Endodermal cell (in vitro differentiated cells): ENCODE measurements around the gene SSTR5. TPM values are rescaled to one million over a fixed set of nuclear protein-coding genes. Genes with fewer than 3 reads are reported as not detected.

ENCODE experiments used
- DNase-seq: peaks from one replicate; pipeline ENCODE4 v3.0.0-alpha.2; 2017
- H3K27ac ChIP-seq: 2 replicates; pipeline ENCODE4 v1.5.1; 2013; ENCODE audit warnings: mild to moderate bottlenecking, low read depth, low read length, moderate library complexity
- H3K27me3 ChIP-seq: 2 replicates; pipeline ENCODE4 v1.6.1; 2013; ENCODE audit warnings: mild to moderate bottlenecking, low read length, moderate library complexity; ENCODE audit not compliant: insufficient read depth, control insufficient read depth, poor library complexity, severe bottlenecking
- H3K36me3 ChIP-seq: 2 replicates; pipeline ENCODE4 v1.7.0; 2013; ENCODE audit warnings: mild to moderate bottlenecking, low read length, moderate library complexity; ENCODE audit not compliant: control insufficient read depth, insufficient read depth
- H3K4me1 ChIP-seq: one replicate; pipeline ENCODE4 v1.7.0; 2013; ENCODE audit warnings: low read length; ENCODE audit not compliant: control insufficient read depth, insufficient read depth
- H3K4me3 ChIP-seq: 2 replicates; pipeline ENCODE4 v1.5.1; 2013; ENCODE audit warnings: mild to moderate bottlenecking, low read length, moderate library complexity
- H3K9ac ChIP-seq: 2 replicates; pipeline ENCODE4 v1.6.1; 2013; ENCODE audit warnings: mild to moderate bottlenecking, low read length, moderate library complexity; ENCODE audit not compliant: poor library complexity, severe bottlenecking; ENCODE audit errors: extremely low read depth
- H3K9me3 ChIP-seq: 2 replicates; pipeline ENCODE4 v1.6.1; 2013; ENCODE audit warnings: mild to moderate bottlenecking, low read length, moderate library complexity; ENCODE audit not compliant: control insufficient read depth
- H3K27ac Mint-ChIP-seq: 2 replicates; pipeline ENCODE4 v1.8.0; 2020; ENCODE audit warnings: mixed read lengths
- H3K27me3 Mint-ChIP-seq: 2 replicates; pipeline ENCODE4 v1.8.0; 2021; ENCODE audit warnings: mild to moderate bottlenecking, mixed read lengths; ENCODE audit not compliant: insufficient read depth
- H3K36me3 Mint-ChIP-seq: 2 replicates; pipeline ENCODE4 v1.8.0; 2020; ENCODE audit warnings: low read depth, mixed read lengths
- H3K4me1 Mint-ChIP-seq: 2 replicates; pipeline ENCODE4 v1.8.0; 2020; ENCODE audit warnings: mixed read lengths
- H3K4me3 Mint-ChIP-seq: 2 replicates; pipeline ENCODE4 v1.8.0; 2020; ENCODE audit warnings: mild to moderate bottlenecking, moderate library complexity, mixed read lengths
- H3K9me3 Mint-ChIP-seq: 2 replicates; pipeline ENCODE4 v1.8.0; 2020; ENCODE audit warnings: mild to moderate bottlenecking, mixed read lengths
- CTCF ChIP-seq: fragments of 200-600 bp; sonication (generic); conservative IDR thresholded peaks from 2 replicates; pipeline ENCODE4 v1.5.0; 2021; ENCODE audit warnings: antibody characterized with exemption, mild to moderate bottlenecking
- WGBS, 2 experiments: methylation state at CpG; one replicate each; pipeline versions ENCODE4 v1.1.5 to v1.1.7; 2013; ENCODE audit warnings: missing lambda C conversion rate in 2 of 2, mixed read lengths in 1 of 2; ENCODE audit not compliant: insufficient coverage in 1 of 2, insufficient read length in 1 of 2; 5-methylcytosine and 5-hydroxymethylcytosine counted together
- total RNA-seq, 2 donors: library from RNA; stranded (reverse); fragmentation: NEBNext Ultra II Directional in 1 of 2; extraction: Animal tissue kit (Norgen Biotek cat#: 25700) in 1 of 2; gene quantifications; 2 replicates in 1 of 2; 3 replicates in 1 of 2; pipeline ENCODE4 v1.2.1, GENCODE V29; 2021

Gene SSTR5
- total RNA-seq, 2 donors from 2014 or later, result 0.64 to 1.3 TPM

GRCh38 chr16:1108299-1109252 is 36.0 kb downstream of the SSTR5 start:
- no peak overlapping the region for H3K4me3 Mint-ChIP-seq
- H3K4me1 Mint-ChIP-seq, result peaks cover 2% of the 10 kb centered on the region
- WGBS, 2 experiments, result 82 to 92% methylated on average over 21 to 42 of the region's 42 CpGs
- H3K9me3 Mint-ChIP-seq, result no peaks in the 10 kb centered on the region
- Histone ChIP-seq H3K27me3 (peaks cover 4% of the 10 kb centered on the region), H3K27ac (no peak overlapping the region), H3K9me3 (no peaks in the 10 kb centered on the region), H3K4me3 (no peak overlapping the region), H3K4me1 (peaks cover 4% of the 10 kb centered on the region), H3K36me3 (no peaks in the 10 kb centered on the region), H3K9ac (no peak overlapping the region)
- no peak overlapping the region for H3K27ac Mint-ChIP-seq
- TF ChIP-seq CTCF, result no peak
- H3K27me3 Mint-ChIP-seq, result peaks cover 26% of the 10 kb centered on the region
- no peaks in the 10 kb centered on the region for H3K36me3 Mint-ChIP-seq
- no peak for DNase-seq

GRCh38 chr16:1109648-1110047 is 37.1 kb downstream of the SSTR5 start:
- 90 to 95% methylated on average over 12 to 19 of the region's 19 CpGs for WGBS, 2 experiments
- peaks cover 4% of the 10 kb centered on the region for H3K27me3 ChIP-seq
- H3K4me3 ChIP-seq, result no peak overlapping the region
- Mint-ChIP-seq H3K4me3 (no peak overlapping the region), H3K9me3 (no peaks in the 10 kb centered on the region), H3K4me1 (peaks cover 2% of the 10 kb centered on the region), H3K27me3 (peaks cover 26% of the 10 kb centered on the region), H3K27ac (no peak overlapping the region), H3K36me3 (no peaks in the 10 kb centered on the region)
- no peak for DNase-seq
- H3K4me1 ChIP-seq, result peaks cover 4% of the 10 kb centered on the region
- no peak for TF ChIP-seq CTCF
- no peaks in the 10 kb centered on the region for H3K36me3 ChIP-seq
- no peak overlapping the region for H3K27ac ChIP-seq
- no peaks in the 10 kb centered on the region for H3K9me3 ChIP-seq
- no peak overlapping the region for H3K9ac ChIP-seq

- Mint-ChIP-seq H3K27me3 (peaks cover 26% of the 10 kb centered on the region), H3K4me1 (no peaks in the 10 kb centered on the region), H3K9me3 (no peaks in the 10 kb centered on the region), H3K36me3 (no peaks in the 10 kb centered on the region), H3K4me3 (no peak overlapping the region), H3K27ac (no peak overlapping the region)
- Histone ChIP-seq H3K36me3 (no peaks in the 10 kb centered on the region), H3K4me1 (no peaks in the 10 kb centered on the region), H3K4me3 (no peak overlapping the region), H3K9ac (no peak overlapping the region), H3K27me3 (peaks cover 4% of the 10 kb centered on the region), H3K27ac (no peak overlapping the region), H3K9me3 (no peaks in the 10 kb centered on the region)
- TF ChIP-seq CTCF, result no peak
- WGBS, 2 experiments, result 85 to 89% methylated on average over 13 to 26 of the region's 26 CpGs
- DNase-seq, result no peak
These were observed 40.1 kb downstream of the SSTR5 start for GRCh38 chr16:1112506-1113184.
